Mesothelial cell of epicardium (in vitro differentiated cells): ENCODE results near the gene AUTS2. TPM values are rescaled to one million over a fixed set of nuclear protein-coding genes. Genes with fewer than 3 reads are reported as not detected.

Experiments used
- DNase-seq, 2 experiments: peaks; one replicate each; pipeline ENCODE4 v3.0.0; 2021; ENCODE audit warnings: low spot score in 2 of 2; ENCODE audit not compliant: unreplicated experiment in 2 of 2
- H3K27ac Mint-ChIP-seq: 2 replicates; pipeline ENCODE4 v1.8.0; 2021; ENCODE audit warnings: mixed read lengths
- H3K27me3 Mint-ChIP-seq: 2 replicates; pipeline ENCODE4 v1.8.0; 2021; ENCODE audit warnings: low read depth, mixed read lengths
- H3K36me3 Mint-ChIP-seq: 2 replicates; pipeline ENCODE4 v1.8.0; 2021; ENCODE audit warnings: mixed read lengths
- H3K4me1 Mint-ChIP-seq: 2 replicates; pipeline ENCODE4 v1.8.0; 2021; ENCODE audit warnings: mixed read lengths
- H3K4me3 Mint-ChIP-seq: 2 replicates; pipeline ENCODE4 v1.8.0; 2021; ENCODE audit warnings: mild to moderate bottlenecking, moderate library complexity, mixed read lengths
- H3K9me3 Mint-ChIP-seq: 2 replicates; pipeline ENCODE4 v1.8.0; 2021; ENCODE audit warnings: mixed read lengths
- total RNA-seq: library from RNA; stranded (reverse); gene quantifications from 3 replicates; pipeline ENCODE4 v1.2.1, GENCODE V29; 2021
- TF ChIP-seq, protein P1 (sequence below): fragments of 200-600 bp; sonication (generic); IDR thresholded peaks from one replicate; pipeline ENCODE4 v1.5.0; 2021; ENCODE audit warnings: antibody characterized with exemption; ENCODE audit not compliant: unreplicated experiment

AUTS2 gene
- total RNA-seq, 1 donor from 2014 or later = 135 TPM

DNA sequence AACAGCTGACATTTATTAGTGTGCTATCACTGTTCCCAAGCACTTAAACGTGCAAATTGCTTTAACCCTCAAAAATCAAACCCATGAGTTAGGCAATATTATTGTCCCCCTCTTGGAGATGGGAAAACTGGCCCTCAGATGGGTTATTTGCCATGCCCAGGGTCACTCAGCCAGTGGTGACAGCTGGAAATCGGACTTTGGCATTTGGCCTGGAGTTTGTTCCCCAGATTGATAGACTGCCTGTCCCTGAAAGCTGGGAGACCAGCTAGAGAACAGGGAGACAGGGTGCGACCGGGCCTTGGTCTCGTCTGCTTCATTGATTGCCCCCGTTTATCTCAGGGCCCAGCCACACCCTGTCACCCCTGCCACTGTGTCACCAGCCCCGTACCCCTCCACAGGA lies 1167.4 kb downstream of the AUTS2 start:
- Mint-ChIP-seq H3K27me3 (no peaks in the 10 kb centered on the region), H3K4me3 (no peak overlapping the region), H3K36me3 (peaks cover 33% of the 10 kb centered on the region), H3K9me3 (no peaks in the 10 kb centered on the region), H3K27ac (no peak overlapping the region), H3K4me1 (no peaks in the 10 kb centered on the region)
- TF ChIP-seq, protein P1, sequence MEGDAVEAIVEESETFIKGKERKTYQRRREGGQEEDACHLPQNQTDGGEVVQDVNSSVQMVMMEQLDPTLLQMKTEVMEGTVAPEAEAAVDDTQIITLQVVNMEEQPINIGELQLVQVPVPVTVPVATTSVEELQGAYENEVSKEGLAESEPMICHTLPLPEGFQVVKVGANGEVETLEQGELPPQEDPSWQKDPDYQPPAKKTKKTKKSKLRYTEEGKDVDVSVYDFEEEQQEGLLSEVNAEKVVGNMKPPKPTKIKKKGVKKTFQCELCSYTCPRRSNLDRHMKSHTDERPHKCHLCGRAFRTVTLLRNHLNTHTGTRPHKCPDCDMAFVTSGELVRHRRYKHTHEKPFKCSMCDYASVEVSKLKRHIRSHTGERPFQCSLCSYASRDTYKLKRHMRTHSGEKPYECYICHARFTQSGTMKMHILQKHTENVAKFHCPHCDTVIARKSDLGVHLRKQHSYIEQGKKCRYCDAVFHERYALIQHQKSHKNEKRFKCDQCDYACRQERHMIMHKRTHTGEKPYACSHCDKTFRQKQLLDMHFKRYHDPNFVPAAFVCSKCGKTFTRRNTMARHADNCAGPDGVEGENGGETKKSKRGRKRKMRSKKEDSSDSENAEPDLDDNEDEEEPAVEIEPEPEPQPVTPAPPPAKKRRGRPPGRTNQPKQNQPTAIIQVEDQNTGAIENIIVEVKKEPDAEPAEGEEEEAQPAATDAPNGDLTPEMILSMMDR = no peak
- DNase-seq = no peak

DNA sequence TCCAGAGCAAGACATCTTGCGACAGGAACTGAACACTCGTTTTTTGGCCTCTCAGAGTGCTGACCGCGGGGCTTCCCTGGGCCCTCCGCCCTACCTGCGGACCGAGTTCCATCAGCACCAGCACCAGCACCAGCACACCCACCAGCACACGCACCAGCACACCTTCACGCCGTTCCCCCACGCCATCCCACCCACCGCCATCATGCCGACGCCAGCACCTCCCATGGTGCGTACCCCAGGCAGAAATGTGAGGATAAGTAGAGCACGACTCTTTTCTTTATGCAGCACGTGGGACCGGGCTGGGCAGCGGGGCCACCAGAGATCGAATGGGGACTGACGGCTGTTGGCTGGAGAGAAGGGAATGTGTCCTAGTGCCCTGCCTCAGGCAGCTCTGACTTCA lies 1167.8 kb downstream of the AUTS2 start:
- H3K4me3 Mint-ChIP-seq = no peak overlapping the region
- TF ChIP-seq, protein P1 = no peak
- no peaks in the 10 kb centered on the region for H3K27me3 Mint-ChIP-seq
- H3K4me1 Mint-ChIP-seq = no peaks in the 10 kb centered on the region
- H3K36me3 Mint-ChIP-seq = peaks cover 34% of the 10 kb centered on the region
- H3K9me3 Mint-ChIP-seq = no peaks in the 10 kb centered on the region
- no peak for DNase-seq
- no peak overlapping the region for H3K27ac Mint-ChIP-seq

DNA sequence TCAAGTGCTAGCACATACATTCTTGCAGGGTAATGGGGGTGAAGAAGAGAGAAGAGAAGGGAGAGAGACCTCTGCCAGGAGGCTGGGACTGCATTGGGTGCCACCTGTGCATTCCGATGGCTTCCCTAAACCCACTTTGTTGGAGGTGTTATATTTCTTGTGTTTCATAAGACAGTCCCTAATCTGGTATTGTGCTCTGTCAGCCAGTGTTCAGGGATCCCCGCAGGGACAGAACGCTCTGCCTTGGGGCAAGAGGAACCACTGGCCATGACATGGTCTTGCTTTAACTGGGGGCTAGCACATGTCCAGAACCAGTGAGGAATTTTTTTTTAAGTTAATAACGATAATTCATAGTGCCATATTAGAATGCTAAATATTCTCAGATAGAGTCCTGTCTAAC lies 1168.4 kb downstream of the AUTS2 start:
- Mint-ChIP-seq H3K27ac (no peak overlapping the region), H3K4me3 (no peak overlapping the region), H3K27me3 (no peaks in the 10 kb centered on the region), H3K36me3 (peaks cover 40% of the 10 kb centered on the region), H3K4me1 (no peaks in the 10 kb centered on the region), H3K9me3 (no peaks in the 10 kb centered on the region)
- TF ChIP-seq, protein P1 = no peak
- no peak for DNase-seq

DNA sequence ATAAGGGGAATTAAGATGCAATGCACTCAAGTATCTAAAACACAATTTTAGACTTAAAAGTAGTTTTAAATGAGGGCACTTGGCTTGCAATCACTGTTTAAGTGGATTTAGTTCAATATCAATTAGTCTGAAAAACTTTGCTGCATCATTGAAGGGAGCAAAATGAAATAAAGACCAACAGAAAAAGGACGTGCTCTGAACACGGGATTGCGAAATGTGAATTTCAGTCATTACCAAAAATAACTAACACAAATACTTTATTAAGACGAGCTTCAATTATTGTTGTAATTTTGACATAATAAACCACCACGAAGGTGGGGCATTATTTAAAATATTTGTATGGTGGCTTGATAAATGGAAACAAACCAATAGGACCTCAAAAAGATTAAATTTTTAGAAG lies 1171.9 kb downstream of the AUTS2 start:
- H3K36me3 Mint-ChIP-seq = peaks cover 57% of the 10 kb centered on the region

DNA sequence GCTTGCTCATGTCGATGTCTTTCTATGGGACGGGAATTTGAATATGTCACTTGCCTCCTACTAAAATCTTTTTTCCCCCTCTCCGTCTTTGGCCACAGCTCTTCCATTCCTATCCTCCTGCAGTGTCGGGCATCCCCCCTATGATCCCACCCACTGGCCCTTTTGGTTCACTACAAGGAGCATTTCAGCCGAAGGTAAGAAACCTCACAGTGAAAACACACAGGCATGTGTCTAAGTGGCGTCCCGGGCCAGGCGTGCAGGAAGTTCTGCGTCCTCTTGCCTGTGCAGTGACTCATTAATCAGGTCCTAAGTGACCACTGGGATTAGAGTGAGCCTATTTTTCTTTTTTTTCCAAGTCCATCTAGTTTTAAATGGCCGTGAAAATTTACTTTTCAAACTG lies 1173.2 kb downstream of the AUTS2 start:
- H3K36me3 Mint-ChIP-seq = peaks cover 50% of the 10 kb centered on the region
- H3K27ac Mint-ChIP-seq = no peak overlapping the region
- peaks cover 7% of the 10 kb centered on the region for H3K4me1 Mint-ChIP-seq
- TF ChIP-seq, protein P1 = no peak
- no peaks in the 10 kb centered on the region for H3K9me3 Mint-ChIP-seq
- no peak for DNase-seq
- H3K27me3 Mint-ChIP-seq = no peaks in the 10 kb centered on the region
- H3K4me3 Mint-ChIP-seq = no peak overlapping the region

More for the DNA sequence above, 1171.9 kb downstream of the AUTS2 start:
- TF ChIP-seq, protein P1 = no peak
- H3K4me1 Mint-ChIP-seq = peaks cover 7% of the 10 kb centered on the region
- H3K4me3 Mint-ChIP-seq = no peak overlapping the region
- H3K27ac Mint-ChIP-seq = no peak overlapping the region
- no peaks in the 10 kb centered on the region for H3K27me3 Mint-ChIP-seq
- no peak for DNase-seq
- H3K9me3 Mint-ChIP-seq = no peaks in the 10 kb centered on the region

DNA sequence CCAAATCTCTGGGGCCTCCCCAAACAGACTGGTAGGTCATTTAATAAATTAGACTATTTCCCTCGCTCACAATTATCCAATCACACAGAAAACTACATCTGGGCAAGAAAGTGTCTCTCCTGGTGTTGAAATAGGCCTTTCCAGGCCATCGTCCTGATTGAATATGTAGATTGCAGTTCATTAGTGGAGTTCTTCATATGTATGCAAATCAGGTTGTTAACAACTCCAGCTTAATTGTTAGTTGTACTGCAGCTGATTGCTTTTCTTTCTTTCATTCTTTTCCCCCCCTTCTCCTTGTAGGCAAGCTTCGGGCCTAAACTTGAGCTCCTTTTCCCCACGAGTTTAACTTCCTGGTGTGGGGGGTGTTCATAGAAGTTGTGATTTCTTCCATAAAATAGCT lies 1174.6 kb downstream of the AUTS2 start:
- Mint-ChIP-seq H3K4me3 (no peak overlapping the region), H3K4me1 (peaks cover 7% of the 10 kb centered on the region), H3K27me3 (no peaks in the 10 kb centered on the region), H3K27ac (no peak overlapping the region), H3K36me3 (peaks cover 53% of the 10 kb centered on the region), H3K9me3 (no peaks in the 10 kb centered on the region)
- TF ChIP-seq, protein P1 = no peak
- DNase-seq = no peak
